Left renal pelvis (tissue), 4 donors: Measurements from ENCODE around the gene NEU3. TPM values are rescaled to one million over a fixed set of nuclear protein-coding genes. Genes with fewer than 3 reads are reported as not detected.

Source experiments
- DNase-seq, 4 donors: peaks; one replicate each; pipeline ENCODE4 v3.0.0-alpha.2; 2013; ENCODE audit warnings: low read depth in 4 of 4, low spot score in 3 of 4
- polyA plus RNA-seq, 4 donors: library from polyadenylated mRNA; unstranded; fragments of 120-200 nt; gene quantifications; one replicate each; pipeline ENCODE4 v1.2.1, GENCODE V29; 2013; ENCODE audit not compliant: insufficient read length in 4 of 4

The NEU3 gene
- polyA plus RNA-seq, 4 donors, result 7.9 to 12.5 (median 10.5) TPM

- no peak for DNase-seq
These were observed 63.7 kb downstream of the NEU3 start for GRCh38 chr11:75052457-75052856.

GRCh38 chr11:75055511-75055910, 66.8 kb downstream of the NEU3 start:
- DNase-seq, result no peak

- no peak for DNase-seq
These were observed 68.1 kb downstream of the NEU3 start for GRCh38 chr11:75056814-75057213.

DNA sequence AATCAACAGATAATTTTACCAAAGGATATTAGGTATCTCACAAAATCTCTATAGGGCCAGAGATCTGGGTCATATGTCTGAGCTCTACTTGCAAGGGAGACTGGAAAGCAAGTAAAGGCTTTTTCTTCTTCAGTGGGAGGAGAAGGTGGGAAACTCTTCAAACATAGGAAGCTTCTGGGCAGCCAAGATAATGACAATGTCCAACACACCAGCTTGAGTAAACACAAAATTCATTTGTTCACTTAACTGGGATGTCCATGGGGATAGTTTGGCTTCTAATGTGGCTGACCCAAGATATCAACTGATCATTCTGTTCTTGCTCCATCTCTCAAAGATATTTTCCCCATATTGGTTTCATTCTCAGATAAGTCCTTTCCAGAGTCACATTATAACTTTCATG, 70.6 kb downstream of the NEU3 start:
- no peak for DNase-seq

GRCh38 chr11:75063741-75064314, 75.1 kb downstream of the NEU3 start:
- no peak for DNase-seq

DNA sequence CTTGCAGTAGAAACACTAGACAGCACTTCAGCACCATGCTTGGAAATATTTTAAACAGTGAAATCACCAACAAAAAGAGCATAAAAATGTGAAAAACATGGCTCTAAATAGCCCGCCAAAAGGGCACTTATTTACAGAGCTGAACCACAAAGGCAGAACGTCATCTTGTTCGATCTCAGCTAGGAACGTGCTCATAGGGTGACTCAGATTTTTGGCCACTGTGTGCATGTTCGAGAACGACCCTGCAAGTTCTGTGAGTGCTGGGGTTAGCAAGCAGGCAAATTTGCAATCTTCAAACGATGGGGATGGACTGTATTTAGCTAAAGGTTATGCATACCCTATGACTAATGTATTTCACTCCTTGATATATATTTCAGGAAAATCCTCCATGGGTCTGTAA, 77.3 kb downstream of the NEU3 start:
- DNase-seq, result no peak

Other genes starting within 250 kb of the NEU3 start
- gene RNF169, start 240.1 kb upstream of the NEU3 start, polyA plus RNA-seq, result 10 to 100 TPM; 18.9 to 19.4 (median 19.1) TPM
- 10 to 100 TPM in 3 of 4 donors, 1 to 10 TPM in 1; 9.5 to 16.9 (median 13.3) TPM for gene XRRA1, start 39.8 kb upstream of the NEU3 start, polyA plus RNA-seq
- 100 to 1,000 TPM; 194 to 295 (median 230) TPM for gene SPCS2, start 39.7 kb upstream of the NEU3 start, polyA plus RNA-seq
- gene OR2AT4, start 107.9 kb downstream of the NEU3 start, polyA plus RNA-seq, result under 1 TPM in 3 of 4 donors, not detected in 1; 0.01 to 0.05 (median 0.04) TPM
- gene SLCO2B1, start 162.2 kb downstream of the NEU3 start, polyA plus RNA-seq, result 10 to 100 TPM in 1 of 4 donors, 1 to 10 TPM in 3; 6.3 to 10.3 (median 9.3) TPM